ENCODE results near the gene NTM.

The NTM gene

DNA sequence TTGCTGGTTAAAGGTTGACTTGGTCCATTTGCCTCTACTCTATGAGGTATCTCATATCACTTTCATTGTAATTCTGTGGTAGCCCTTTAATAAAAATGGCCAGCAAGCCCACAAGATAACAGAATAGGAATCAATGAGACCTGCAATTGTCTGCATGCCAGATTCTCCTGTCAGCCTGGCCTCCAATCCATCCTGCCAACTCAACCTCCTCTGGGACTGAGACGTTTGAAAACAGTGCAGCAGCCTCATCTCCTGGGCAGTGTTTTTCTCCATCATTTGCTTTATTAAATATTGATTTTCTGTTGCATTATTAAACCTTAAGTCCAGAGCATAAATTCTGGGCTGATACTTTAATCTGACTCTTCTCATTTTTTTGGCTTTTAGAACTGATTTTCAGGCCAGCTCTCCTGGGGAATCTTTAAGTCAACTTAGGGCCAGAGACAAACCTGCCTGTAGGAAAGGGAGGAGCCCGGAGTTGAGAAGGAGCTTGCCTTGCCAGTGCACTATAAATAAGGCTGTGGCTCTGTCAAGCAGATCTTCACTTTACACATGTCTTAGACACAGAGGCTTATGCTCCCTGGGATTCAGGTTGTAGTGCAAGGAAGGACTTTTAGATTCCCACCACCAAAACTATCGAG, 798.0 kb downstream of the NTM start:
- FAIRE-seq (no peak), DNase-seq (ENCODE audit: extremely low spot score, insufficient read length, low read depth) (no peak)

DNA sequence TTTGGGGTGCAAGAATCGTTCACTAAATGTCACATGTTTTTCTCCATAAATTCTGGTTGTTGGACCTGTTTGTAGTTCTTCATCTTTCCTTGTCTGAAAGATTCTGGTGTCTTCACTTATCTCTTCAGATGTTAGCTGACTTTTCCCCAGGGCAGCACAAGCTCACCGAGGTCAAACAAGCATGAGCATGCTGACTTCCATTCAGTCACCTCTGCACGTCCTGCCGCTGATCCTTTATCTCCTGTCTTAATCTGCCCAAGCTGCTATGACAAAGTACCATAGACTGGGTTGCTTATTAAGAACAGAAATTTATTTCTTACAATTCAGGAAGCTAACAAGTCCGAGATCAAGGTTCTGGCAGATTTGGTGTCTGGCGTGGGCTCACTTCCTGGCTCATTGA, 800.6 kb downstream of the NTM start:
- DNase-seq (ENCODE audit: extremely low spot score, insufficient read length, low read depth) (no peak), FAIRE-seq (no peak)

DNA sequence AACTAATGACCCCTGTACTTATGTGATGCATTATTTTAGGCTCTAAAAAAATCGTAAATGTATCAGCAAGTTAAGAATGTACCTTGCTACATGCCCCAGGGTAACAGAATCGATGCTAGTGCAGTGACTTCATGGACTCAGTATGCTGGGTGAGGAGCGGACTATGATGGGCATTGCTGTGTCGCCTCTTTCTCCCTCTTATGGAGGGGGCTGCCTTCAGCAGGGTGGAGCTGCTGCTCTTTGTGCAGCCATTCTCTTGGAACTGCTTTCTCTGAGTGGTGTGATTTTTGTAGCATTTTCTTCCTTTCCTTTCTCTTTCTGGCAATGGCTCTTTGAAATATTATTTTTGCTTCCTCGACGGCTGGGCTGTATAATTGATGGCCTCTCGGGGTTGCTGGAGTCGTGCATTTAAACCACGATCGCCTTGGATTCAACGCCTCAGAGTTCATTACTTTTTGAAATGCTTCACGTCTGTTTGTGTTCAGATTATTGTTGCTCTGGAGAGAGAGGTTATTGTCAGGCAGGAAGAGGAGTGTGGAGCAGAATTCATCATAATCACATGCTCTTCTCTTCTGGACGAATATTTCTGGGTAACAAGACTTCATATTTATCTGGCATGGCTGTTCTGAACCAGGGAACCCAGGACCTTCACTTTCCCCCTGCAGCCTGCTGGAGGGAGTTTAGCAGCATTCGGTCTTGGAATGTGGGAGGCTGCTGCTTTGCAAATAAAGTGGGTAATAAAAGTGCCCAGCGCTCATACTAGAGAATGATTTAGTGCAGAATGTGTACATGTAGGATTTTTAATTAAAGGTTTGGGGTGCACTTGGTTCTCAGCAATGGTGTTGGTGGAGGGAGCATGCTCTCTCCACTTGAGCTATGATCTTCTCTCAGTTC, 804.2 kb downstream of the NTM start:
- DNase-seq (ENCODE audit: extremely low spot score, insufficient read length, low read depth), result no peak
- no peak for FAIRE-seq

DNA sequence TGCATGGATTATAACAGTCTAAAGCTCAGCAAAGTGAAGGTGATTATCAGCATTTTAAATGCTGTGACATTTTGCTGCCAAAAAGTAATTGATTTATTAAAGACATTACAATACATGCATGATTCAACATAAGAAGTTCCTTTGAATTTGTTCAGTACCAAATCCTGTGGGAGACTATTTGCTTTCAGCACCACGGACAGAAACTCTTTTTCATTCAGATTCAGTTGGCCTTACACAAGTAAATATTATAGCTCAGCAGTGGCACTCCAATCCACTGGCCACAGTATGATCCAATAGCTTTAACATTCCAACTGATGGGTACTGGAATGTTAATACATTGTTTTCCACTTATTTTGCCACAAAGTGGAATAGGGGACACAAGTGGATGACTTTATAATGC, 806.7 kb downstream of the NTM start:
- FAIRE-seq (no peak), DNase-seq (ENCODE audit: extremely low spot score, insufficient read length, low read depth) (no peak)

DNA sequence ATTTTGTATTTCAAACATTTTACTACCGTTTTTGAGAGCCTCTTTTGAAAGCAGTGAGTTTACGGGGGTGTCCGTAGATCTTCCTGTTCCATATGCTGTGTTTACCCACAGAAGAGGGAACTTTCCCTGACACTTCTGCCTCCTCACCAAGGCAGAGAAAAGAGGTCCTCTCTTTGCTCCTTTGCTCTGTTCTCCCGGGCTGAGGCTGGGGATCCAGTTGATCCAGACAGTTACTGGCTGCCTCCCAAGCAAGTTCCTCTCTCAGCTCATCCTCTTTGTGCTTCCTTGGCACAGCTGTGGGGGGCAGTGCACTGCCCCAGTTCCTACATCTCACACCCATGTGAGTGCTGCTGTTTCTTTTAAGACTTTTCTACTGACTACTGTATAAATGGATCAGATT, 813.7 kb downstream of the NTM start:
- DNase-seq (ENCODE audit: extremely low spot score, insufficient read length, low read depth) (no peak), FAIRE-seq (no peak)

DNA sequence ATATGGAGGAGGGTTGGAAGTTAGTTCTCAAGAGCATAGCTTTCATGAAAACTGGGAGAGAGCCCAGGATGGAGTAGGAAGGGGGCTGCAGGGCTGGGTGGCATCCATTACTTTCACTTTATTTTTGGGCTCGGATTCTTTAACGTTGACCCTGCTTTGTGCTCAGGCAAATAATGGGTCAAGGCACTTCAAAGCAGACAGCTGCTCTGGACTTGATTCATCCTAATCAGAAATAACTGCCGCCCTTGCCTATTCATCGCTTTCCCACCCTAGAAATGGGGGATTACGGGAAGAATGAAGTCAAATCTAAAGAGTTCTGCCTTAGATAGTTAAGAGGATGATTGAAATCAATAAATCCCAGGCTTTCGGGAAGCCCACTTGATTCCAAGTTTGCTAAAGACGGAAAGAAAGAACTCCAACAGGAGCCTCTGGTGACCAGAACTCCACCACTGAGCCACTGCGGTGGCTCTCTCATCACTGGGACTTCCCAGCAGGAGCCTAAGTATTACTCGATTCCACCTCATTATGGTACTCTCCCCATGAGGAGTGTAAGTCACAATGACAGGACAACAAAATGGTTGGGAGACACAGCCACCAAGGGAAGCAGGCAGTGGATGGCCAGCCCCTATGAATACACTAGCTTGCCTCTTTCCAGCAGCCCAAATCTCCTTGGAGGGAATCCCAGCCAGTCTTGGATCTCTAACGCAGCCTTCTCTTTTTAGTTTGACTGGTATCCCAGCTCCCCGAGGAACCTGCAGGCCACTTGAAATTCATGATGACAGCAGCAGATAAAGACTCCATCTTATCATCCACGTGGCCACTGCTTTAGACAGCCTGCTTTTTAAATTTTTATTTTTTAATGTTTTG, 815.5 kb downstream of the NTM start:
- DNase-seq (ENCODE audit: extremely low spot score, insufficient read length, low read depth), result no peak
- FAIRE-seq, result no peak

DNA sequence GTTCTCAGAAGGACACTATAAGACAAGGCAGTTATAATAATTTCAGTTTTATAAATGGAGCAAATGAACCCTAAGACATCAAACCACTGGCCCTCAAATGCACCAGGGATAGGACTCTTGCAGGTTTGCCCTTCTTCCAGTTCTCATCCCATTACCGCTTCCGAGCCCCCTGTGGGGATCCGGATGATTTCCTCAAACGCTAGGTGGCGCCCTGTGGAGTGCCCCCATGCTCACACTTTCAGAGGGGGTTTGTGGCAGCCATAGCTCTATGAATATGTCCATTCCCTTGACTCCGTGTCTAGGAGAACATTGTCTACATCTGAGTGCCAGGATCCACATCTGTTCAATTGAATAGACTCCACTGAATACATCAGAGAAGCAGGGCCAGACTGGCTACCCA, 816.3 kb downstream of the NTM start:
- DNase-seq (ENCODE audit: extremely low spot score, insufficient read length, low read depth) (no peak), FAIRE-seq (no peak)

DNA sequence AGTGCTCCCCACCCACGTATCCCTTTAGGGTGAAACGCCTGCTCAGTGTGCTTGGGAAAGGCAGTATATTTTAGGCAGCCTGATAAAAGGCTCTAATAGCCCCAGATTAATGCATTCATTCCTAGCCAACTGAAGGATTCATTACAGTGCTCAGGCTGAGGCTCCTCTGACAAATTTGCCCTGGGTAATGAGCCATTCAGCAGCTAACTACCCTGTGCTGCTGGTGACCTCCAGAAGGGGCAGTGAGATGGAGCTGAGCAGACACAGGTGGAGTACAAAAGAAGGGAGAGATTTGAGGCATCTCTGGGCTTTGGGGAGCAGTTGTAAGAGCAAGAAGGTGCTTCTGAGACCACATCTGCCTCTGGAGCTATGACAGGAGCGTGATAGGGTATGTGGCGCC, 817.0 kb downstream of the NTM start:
- DNase-seq (ENCODE audit: extremely low spot score, insufficient read length, low read depth) (no peak), FAIRE-seq (no peak)

DNA sequence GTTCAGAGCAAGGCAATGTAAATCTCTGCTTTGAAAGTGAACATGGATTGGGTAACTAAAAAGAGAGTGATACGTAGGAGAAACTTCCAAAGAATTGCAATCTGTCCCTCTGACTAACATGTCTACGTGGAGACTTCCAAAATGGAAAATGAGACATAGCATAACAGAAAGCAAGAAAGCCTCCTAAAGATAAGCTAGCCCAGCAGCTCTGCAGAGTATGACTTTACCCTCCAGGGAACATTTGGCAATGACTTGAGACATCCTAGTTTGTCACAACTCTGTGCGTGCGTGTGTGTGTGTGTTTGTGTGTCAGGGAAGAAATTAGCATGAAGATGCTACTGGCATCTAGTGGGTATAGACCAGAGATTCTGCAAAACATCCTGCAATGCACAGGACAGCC, 817.4 kb downstream of the NTM start:
- no peak for FAIRE-seq
- no peak for DNase-seq (ENCODE audit: extremely low spot score, insufficient read length, low read depth)

DNA sequence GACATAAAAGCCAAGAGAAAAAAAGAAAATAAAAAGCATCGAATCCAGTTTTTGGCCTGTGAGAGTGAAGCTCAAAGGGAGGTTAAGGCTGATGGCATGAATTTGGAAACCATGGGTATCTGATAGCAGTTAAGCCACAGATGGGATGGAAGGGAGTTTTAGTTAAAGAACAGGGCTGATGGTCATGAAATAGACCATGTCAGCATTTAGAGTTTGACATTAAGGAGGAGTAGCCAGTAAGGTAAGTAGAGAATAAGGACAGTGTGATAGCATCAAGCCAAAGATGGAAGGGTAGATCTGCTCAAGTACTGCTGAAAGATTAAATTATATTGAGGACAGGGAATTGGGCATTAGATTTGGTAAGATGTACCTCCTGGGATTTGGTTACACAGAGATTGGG, 826.5 kb downstream of the NTM start:
- DNase-seq (ENCODE audit: extremely low spot score, insufficient read length, low read depth), result no peak
- FAIRE-seq, result no peak

DNA sequence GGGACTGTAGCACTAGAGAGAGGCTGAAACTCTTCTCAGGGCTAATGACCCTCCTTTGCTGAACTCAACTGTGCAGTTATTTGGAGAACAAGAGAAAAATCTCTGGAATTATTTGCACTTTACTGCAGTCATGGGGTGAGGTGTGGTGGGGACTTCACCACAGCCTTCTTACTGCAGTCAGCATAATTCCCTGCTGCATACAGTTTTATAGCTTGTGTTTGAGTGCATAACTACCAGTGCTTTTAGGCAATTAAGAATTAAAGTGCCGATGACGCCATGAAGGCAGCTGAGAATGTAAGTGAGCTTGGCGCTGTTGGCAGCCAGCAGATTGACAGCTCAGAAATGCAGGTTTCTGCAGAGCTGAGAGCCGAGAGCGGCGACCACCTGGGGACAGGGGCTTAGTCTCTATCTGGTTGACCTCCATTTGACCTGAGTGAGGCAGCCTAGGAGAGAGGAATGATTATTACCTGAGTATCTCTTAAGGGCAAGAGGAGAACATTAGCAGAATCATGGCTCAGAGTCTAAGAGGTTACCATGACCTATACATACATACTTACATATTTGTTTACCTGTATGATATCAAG, 830.0 kb downstream of the NTM start:
- FAIRE-seq (no peak), DNase-seq (ENCODE audit: extremely low spot score, insufficient read length, low read depth) (no peak)

DNA sequence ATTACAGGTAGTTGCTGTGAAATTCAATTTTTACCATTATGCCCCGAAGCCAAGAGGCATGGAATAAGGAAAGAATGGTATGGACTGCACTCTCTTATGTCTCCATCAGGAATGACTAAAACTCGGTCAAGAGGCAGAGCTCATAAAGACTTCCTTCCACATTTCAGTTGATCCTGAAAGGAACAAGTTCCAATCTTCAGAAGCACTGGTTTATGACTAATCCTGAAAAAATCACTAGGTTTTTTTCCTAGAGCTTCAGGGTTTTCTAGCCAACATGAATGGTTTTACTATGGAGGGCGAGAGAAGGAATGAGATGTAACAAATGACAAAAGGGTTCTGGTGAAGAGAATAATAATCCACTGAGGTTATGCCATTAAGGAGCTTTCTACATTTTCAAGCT, 832.2 kb downstream of the NTM start:
- FAIRE-seq (no peak), DNase-seq (ENCODE audit: extremely low spot score, insufficient read length, low read depth) (no peak)

DNA sequence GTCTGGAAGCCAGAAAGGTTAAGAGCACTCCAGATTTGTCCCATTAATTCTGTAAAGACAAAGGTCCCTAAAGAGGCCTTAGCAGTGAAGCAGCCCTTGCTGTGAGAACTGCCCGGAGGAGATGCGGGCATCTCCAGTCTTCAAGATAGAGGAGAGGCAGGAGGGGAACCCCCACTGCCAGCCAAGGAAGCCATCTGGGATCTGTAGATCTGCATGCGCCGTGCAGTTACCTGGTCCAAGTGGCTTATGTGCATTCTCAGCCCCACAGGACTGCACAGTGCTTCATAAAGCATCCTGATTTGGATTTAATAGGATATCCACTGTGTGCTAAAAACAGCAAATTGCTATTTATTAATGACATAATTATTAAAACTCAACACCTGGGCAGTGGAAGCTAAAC, 834.6 kb downstream of the NTM start:
- no peak for FAIRE-seq

DNA sequence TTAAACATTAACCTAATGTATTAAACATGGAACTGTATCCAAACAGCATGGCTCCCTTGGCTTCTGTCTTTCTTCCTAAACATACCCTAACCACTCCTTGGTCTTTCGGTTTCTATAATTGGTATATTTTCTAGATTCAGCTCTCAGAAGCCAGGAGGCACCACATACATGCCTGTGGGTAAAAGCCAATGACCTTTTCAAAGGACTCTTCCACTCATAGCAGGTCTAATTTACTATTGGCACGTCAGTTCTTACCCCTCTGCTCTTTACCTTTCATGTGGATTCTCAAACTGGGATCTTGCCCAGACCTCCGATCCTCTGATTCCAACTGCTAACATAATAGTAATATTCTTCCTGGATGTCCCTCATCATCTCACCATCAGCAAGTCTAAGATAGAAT, 835.1 kb downstream of the NTM start:
- DNase-seq (ENCODE audit: extremely low spot score, insufficient read length, low read depth), result no peak
- no peak for FAIRE-seq

More for the DNA sequence above, 834.6 kb downstream of the NTM start:
- no peak for DNase-seq (ENCODE audit: extremely low spot score, insufficient read length, low read depth)

DNA sequence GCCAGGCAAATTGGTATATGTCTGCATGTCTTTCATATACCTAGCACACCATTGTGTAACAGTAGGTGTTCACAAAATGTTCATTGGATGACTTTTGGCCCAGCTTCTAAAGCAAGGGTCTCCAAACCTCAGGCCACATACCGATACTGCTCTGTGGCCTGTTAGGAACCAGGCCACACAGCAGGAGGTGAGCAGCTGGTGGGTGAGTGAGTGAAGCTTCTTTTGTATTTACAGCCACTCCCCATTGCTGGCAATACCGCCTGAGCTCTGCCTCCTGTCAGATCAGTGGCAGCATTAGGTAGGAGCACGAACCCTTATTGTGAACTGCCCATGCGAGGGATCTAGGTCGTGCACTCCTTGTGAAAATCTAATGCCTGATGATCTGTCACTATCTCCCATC, 836.6 kb downstream of the NTM start:
- FAIRE-seq (no peak), DNase-seq (ENCODE audit: extremely low spot score, insufficient read length, low read depth) (no peak)

DNA sequence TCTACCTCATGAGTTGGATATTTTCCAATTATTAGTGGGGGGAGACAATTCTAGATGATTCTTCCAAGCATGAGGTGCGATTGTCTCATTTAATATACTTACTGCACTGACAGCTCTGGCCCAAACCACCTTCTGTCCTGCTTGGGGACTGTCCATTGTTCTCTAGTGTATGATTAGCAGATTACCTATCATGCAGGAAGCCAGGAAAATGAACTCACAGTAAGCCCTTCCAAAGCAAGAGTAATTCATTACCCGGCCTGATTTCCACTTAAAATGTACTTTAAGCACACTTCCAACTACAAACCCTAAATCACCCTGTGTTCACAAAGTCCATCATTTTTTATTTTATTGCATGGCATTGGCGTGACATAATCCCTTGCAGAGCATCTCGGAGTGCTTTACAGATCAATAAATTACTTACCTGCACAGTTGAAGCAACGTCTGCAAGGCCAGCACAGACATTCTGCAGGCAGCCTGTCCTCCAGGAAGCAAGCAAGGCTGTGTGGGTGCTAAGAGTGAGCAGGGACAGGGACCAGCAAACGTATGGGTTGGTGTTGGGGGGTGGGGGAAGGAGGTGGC, 838.2 kb downstream of the NTM start:
- no peak for FAIRE-seq

DNA sequence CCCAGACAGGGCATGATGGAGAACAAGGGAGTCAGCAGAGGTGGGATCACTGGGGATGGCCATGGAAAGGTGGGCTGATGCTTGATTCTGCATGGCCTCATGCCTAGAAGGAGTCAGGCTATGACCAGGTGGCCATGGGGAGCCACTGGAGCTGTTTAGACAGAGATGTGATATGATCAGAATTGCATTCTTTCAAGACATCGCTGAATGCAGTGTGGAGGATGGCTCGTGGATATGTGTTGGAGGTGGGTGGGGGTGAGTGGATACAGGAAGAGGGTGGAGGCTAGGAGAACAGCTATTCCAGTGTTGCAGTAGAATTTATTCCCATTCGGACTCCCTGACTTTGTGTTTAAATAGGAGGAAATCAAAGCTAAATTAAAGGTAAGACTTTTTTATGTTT, 841.1 kb downstream of the NTM start:
- no peak for FAIRE-seq

More for the DNA sequence above, 838.2 kb downstream of the NTM start:
- DNase-seq (ENCODE audit: extremely low spot score, insufficient read length, low read depth), result no peak

DNA sequence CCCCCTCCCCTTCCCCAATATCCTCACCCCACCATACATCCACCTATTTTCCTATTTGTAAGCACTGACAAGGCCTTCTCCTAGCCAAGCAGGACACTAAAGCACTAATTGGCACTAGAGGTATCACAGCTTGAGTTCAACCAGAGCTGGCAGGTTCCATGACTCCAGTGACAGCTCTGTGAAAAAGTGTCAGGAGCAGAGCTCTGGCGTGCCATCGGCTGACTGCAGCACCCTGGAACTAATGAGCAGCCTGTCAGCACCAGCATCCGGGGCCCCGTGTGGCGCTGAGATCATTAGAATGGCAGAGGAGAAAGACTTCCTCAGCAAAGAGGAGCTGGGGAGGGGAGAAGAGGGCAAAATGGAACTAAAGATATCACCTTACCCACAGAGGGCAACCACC, 847.4 kb downstream of the NTM start:
- no peak for DNase-seq (ENCODE audit: extremely low spot score, insufficient read length, low read depth)
- FAIRE-seq, result no peak

More for the DNA sequence above, 841.1 kb downstream of the NTM start:
- DNase-seq (ENCODE audit: extremely low spot score, insufficient read length, low read depth), result no peak

DNA sequence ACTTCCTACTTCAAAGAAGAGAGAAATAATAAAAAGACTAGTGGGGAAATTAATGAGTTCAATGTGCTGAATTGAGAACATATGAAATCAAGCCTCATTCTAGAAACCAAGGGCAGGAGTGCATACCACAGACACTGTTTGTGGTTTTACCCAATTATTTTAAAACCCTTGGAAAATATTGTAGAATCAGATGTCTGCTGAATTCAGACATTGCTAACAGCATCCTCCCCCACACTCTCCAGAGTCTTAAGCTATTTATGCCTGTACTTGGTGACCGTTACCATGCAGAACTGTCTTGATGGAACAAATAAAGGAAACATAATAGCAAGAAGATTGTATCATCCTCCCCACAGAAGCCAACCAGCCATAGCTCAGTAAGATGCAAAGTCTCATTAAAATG, 850.1 kb downstream of the NTM start:
- FAIRE-seq, result no peak
- no peak for DNase-seq (ENCODE audit: extremely low spot score, insufficient read length, low read depth)

DNA sequence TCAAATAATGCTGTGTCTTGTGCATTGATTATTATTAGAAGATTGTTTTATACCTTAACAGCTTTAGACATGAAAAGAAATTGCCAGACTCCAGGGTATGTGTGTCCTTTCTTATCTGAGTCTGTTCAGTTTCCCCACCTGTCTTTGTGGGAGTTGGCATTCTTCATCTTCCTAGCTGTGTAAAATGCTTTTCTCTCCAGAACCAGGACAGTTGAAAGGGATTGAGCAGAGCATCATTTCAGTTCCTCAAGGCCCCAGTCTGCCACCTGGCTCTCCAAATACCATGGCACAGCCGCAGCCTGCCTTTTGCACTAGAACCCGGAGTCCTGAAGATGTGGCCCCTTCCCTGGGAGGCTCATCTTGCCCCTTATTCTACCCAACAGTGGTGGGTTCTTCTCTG, 851.9 kb downstream of the NTM start:
- DNase-seq (ENCODE audit: extremely low spot score, insufficient read length, low read depth) (no peak), FAIRE-seq (no peak)

All from GM18507 (cell line).